GM18505 (cell line): ENCODE data around the gene HOXB3.

ENCODE experiments used
- ATAC-seq: cut with Tn5 transposase; IDR thresholded peaks from one replicate; pipeline ENCODE4 v1.9.1; 2021; ENCODE audit not compliant: unreplicated experiment
- POLR2A ChIP-seq: IDR thresholded peaks from 4 replicates; pipeline ENCODE4 v1.6.1; 2011; ENCODE audit warnings: borderline replicate concordance; ENCODE audit not compliant: insufficient read depth, insufficient read length; ENCODE audit errors: extremely low read depth

Gene HOXB3

GRCh38 chr17:48549914-48550501 is 40.0 kb downstream of the HOXB3 start:
- ATAC-seq = no peak
- TF ChIP-seq POLR2A = no peak

GRCh38 chr17:48549281-48549630 is 40.8 kb downstream of the HOXB3 start:
- TF ChIP-seq POLR2A = no peak
- no peak for ATAC-seq

- no peak for TF ChIP-seq POLR2A
- ATAC-seq = no peak
Measured at GRCh38 chr17:48548523-48549280, 41.3 kb downstream of the HOXB3 start.

GRCh38 chr17:48547808-48548522 is 42.1 kb downstream of the HOXB3 start:
- no peak for TF ChIP-seq POLR2A
- no peak for ATAC-seq

GRCh38 chr17:48546924-48547807 is 42.9 kb downstream of the HOXB3 start:
- ATAC-seq = no peak
- no peak for TF ChIP-seq POLR2A

- ATAC-seq = no peak
Measured at GRCh38 chr17:48546137-48546923, 43.7 kb downstream of the HOXB3 start.

GRCh38 chr17:48545539-48545938 is 44.5 kb downstream of the HOXB3 start:
- no peak for ATAC-seq
- TF ChIP-seq POLR2A = no peak

More at GRCh38 chr17:48546137-48546923, 43.7 kb downstream of the HOXB3 start:
- TF ChIP-seq POLR2A = no peak

GRCh38 chr17:48545022-48545375 is 45.0 kb downstream of the HOXB3 start, which contains the start of gene HOXB2:
Gene HOXB2, minus strand, starts transcription at chr17:48545109. Its CDS starts 198 bp downstream, at chr17:48544911.
- TF ChIP-seq POLR2A = no peak

GRCh38 chr17:48544349-48545021 is 45.6 kb downstream of the HOXB3 start:
- no peak for ATAC-seq

More at GRCh38 chr17:48545022-48545375, 45.0 kb downstream of the HOXB3 start, which contains the start of gene HOXB2:
- ATAC-seq = no peak

GRCh38 chr17:48543854-48544348 is 46.1 kb downstream of the HOXB3 start:
- no peak for ATAC-seq
- TF ChIP-seq POLR2A = no peak

More at GRCh38 chr17:48544349-48545021, 45.6 kb downstream of the HOXB3 start:
- TF ChIP-seq POLR2A = no peak

GRCh38 chr17:48543107-48543853 is 46.8 kb downstream of the HOXB3 start:
- no peak for ATAC-seq
- TF ChIP-seq POLR2A = peak; percentile 23
